Upper lobe of left lung (tissue), 4 donors: ENCODE measurements around the gene HLA-A.
"Not testable (repeated sequence)": the region's sequence is repeated elsewhere in the genome, so short reads cannot be mapped to it uniquely, and the experiment has no call there.

Experiments
- CTCF ChIP-seq, 6 experiments: fragments of 450-650 bp in 4 of 6; fragments of 200-600 bp in 2 of 6; sonication (generic) in 2 of 6; IDR thresholded peaks; one replicate each; pipeline ENCODE4 v1.5.1; 2016 to 2019; ENCODE audit warnings: antibody characterized with exemption in 6 of 6
- POLR2A ChIP-seq, 4 donors: fragments of 450-650 bp; IDR thresholded peaks; one replicate each; pipeline ENCODE4 v1.5.1; 2016 to 2017; ENCODE audit warnings: antibody characterized with exemption in 4 of 4, mild to moderate bottlenecking in 2 of 4
- POLR2AphosphoS5 ChIP-seq, 2 donors: sonication (generic); formaldehyde crosslinking; IDR thresholded peaks; one replicate each; pipeline ENCODE4 v1.5.1; 2017; ENCODE audit warnings: antibody characterized with exemption in 2 of 2

- TF ChIP-seq CTCF, POLR2AphosphoS5, POLR2A (IDR thresholded peaks at IDR 0.05): not testable (repeated sequence)
Measured at GRCh38 chr6:29963697-29964096, 21.4 kb downstream of the HLA-A start.
